ENCODE measurements around the gene C1QTNF3.

DNA sequence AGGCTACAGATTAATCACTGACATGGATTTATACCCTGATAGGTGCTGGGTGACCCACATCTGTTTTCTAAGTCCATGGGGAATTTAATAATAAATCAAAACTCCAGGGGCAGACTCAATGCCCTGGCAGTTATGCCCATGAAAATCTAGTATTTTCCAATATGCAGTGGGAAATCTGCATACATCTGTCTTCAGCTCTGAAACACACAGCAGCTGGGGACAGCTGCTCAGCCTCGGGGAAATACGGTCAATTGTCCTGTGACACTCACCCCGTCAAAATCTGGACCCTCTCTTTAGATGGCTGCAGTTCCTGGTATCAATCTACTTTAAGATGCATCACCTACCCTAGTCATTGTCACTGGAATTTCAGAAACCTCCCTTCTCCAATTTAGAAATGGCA is 12.7 kb upstream of the C1QTNF3 start:
- TF ChIP-seq EP300 (IDR thresholded peaks at IDR 0.05) (no peak), CTCF (IDR thresholded peaks at IDR 0.05) (no peak), POLR2A (IDR thresholded peaks at IDR 0.05) (no peak), POLR2AphosphoS5 (IDR thresholded peaks at IDR 0.05) (no peak)
